ENCODE measurements around the gene PLPPR1.

DNA sequence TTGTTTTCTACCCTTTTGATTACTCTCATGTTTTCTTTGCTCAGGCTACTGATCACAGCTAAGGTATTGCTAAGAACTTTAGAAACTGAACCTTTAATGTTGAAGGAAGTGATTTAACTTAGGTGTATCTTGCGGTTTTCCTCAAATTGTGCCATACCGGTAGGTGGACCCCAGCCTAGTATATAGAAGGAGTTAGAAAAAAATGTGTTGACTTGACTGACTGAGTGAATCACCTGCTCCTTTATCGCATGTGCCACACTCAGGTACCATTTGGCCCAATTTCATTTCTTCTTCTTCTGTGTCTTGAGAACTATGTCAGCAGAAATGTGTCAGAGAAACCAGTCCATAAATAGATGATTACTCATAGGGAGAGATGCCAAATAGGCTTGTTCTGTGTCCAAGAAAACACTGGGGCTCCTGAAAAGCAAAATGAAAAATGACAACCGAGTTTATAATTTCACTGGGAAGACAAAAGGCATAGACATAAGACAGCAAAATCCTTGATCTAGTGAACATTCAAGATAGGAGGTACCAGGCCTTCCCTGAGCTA is 19.4 kb downstream of the PLPPR1 start:
- TF ChIP-seq CTCF (IDR thresholded peaks at IDR 0.05; ENCODE audit: extremely low read depth in 1 of 2, insufficient read depth in 1 of 2, low read depth in 1 of 2, low read length in 2 of 2) = no peak
- TF ChIP-seq EZH2 (IDR thresholded peaks at IDR 0.05; ENCODE audit: borderline replicate concordance, low read depth, low read length, severe bottlenecking) = no peak
- no peak for TF ChIP-seq JUN (IDR thresholded peaks at IDR 0.05; ENCODE audit: borderline replicate concordance, insufficient read depth, insufficient read length, low read depth)
- no peak for TF ChIP-seq POLR2AphosphoS5 (IDR thresholded peaks at IDR 0.05; ENCODE audit: insufficient read depth, low read depth, low read length)
- TF ChIP-seq MYC (IDR thresholded peaks at IDR 0.05; ENCODE audit: low read depth, low read length) = no peak
